Coronary artery (tissue), 2 donors: ENCODE data around the gene LRP8.

Experiments used
- DNase-seq: peaks from one replicate; pipeline ENCODE4 v3.0.0-alpha.2; 2017; ENCODE audit warnings: low spot score
- H3K27ac ChIP-seq, 2 donors: fragments of 200-600 bp; sonication (generic); one replicate each; pipeline ENCODE4 v1.5.1; 2016 to 2019
- H3K4me3 ChIP-seq: fragments of 200-600 bp; sonication (generic); 2 replicates; pipeline ENCODE4 v1.5.1; 2016; ENCODE audit warnings: mild to moderate bottlenecking, moderate library complexity
- TF ChIP-seq, protein P1 (sequence below): fragments of 200-600 bp; sonication (generic); IDR thresholded peaks from one replicate; pipeline ENCODE4 v1.5.1; 2019; ENCODE audit warnings: antibody characterized with exemption

The LRP8 gene

DNA sequence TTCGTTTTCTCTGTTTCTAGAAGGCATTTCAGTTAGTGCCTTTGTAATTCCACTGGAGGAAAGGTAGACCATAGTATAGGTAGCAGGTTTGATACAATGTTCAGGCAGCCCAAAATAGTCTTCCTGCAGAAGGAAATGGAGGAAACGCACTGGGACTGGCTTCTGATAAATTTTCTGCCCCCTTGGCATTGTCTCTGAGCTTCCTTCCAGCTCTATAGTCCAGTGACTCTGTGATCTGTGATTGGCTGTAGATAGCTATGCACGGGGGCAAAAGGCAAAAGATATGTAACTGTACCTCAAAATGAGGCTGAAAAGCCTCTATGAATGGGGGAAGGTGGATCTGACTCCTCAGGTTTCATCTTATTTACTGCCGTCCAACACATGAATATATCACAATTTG, 83.7 kb downstream of the LRP8 start:
- Histone ChIP-seq H3K4me3 (no peak overlapping the region), H3K27ac (no peak overlapping the region)
- DNase-seq, result no peak
- TF ChIP-seq, protein P1, sequence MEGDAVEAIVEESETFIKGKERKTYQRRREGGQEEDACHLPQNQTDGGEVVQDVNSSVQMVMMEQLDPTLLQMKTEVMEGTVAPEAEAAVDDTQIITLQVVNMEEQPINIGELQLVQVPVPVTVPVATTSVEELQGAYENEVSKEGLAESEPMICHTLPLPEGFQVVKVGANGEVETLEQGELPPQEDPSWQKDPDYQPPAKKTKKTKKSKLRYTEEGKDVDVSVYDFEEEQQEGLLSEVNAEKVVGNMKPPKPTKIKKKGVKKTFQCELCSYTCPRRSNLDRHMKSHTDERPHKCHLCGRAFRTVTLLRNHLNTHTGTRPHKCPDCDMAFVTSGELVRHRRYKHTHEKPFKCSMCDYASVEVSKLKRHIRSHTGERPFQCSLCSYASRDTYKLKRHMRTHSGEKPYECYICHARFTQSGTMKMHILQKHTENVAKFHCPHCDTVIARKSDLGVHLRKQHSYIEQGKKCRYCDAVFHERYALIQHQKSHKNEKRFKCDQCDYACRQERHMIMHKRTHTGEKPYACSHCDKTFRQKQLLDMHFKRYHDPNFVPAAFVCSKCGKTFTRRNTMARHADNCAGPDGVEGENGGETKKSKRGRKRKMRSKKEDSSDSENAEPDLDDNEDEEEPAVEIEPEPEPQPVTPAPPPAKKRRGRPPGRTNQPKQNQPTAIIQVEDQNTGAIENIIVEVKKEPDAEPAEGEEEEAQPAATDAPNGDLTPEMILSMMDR, result no peak

DNA sequence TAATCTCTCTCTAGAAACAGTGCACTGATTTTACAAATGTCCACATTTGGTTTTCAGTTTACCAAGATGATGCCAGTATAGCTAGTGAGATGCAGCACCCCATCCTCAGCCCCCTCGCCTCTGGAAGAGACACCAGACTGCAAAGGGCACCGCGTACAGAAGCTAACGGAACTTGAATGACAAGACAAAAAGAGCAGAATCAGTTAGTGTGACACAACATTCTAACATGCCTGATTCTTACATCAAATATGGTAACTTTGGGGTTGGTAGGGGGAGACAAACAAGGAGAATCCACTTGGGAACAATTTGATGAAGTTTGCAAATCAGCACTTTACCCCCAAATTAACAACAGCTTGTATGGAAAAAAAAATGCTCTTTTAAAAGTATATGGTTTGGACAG, 85.5 kb downstream of the LRP8 start:
- DNase-seq, result no peak
- TF ChIP-seq, protein P1, result no peak
- Histone ChIP-seq H3K4me3 (no peak overlapping the region), H3K27ac (no peak overlapping the region)

DNA sequence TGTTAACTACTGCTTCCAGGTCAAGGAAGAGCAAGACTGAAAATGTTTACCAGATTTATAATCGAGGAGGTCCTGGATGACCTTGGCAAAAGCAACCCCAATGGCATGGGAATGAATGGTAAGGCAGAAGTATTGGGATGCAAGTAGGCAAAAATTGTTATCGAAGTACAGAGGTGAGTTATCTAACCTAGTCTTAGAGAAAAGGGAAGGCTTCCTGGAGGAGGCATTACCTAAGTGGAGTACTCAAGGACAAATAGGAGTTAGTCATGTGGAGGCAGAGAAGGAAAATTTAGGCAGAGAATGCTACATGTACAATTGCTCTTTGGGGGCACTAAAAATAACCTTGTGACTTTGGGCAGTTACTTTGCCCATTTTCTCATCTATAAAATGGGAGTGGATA, 86.0 kb downstream of the LRP8 start:
- TF ChIP-seq, protein P1, result no peak
- H3K4me3 ChIP-seq, result no peak overlapping the region
- H3K27ac ChIP-seq, result no peak overlapping the region
- no peak for DNase-seq

DNA sequence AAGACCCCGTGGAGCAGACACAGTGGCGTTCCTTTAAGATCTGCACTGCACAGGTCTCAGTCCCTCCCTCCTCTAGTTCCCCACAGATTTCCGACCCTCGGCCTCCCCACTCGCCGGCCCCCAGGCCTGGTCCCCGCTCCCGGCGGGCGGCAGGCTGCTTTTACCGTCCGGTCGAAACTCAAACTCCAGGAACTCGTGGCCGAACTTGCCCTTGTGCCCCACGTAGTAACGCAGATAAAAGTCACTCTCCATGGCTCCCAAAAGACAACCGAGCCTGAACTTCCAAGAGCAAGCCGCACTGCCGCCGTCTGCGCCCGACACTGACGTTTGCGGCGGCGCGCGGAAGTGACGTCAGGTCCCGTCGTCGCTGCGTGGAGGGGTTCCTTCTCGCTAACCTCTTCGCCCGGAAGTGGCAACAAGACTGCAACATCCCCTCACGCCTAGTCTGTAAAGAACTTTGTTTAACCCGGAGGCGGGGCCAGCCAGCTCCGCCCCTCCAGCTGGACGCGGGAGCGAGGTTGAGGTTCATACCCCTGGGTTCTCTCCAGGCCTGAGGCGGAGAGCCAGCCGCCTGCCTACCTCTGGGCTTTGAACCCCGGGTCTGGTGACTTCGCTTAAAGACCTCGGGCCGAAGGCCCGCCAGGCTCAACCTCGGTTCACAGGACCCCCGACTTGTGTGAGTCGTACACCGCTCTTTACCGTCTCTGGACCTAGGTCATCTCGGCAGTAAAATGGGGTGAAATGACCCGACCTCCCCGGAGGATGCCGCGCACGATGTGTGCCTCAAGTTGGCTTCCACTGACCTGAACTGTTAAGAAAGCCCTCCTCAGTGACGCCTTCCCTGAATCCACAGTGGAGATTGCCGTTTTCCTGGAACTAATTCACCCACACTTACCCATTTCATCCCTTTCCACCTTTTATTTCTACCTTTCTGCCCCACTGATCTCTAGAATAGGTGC, 89.4 kb downstream of the LRP8 start, which contains the start of gene MAGOH:
Gene MAGOH, minus strand, starts transcription at position 322 of the 959 bp plus-strand sequence. Its CDS starts 70 bp downstream, at position 252.
- peak; percentile 96 for DNase-seq
- H3K27ac ChIP-seq, result peak within 1 kb of the TSS; percentile 61 to 85
- peak within 1 kb of the TSS; percentile 98 for H3K4me3 ChIP-seq
- TF ChIP-seq, protein P1, result no peak

DNA sequence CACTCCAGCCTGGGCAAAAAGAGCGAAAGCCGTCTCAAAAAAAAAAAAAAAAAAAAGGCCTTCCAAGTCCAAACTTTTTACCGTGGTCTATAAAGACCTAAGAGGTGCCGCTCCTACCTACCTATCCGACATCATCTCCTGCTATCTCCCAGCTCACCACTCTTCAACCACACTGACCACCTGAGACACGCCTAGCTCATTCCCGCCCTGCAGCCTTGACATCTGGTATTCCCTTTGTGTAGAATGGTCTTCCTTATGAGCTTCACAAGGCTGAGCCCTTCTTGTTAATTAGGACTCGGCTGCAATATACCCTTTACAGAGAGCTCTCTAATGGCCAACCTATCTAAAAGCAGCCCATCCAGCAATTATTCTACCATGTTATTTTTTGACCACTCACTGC, 90.2 kb downstream of the LRP8 start:
- Histone ChIP-seq H3K4me3 (peak overlapping the region; percentile 98), H3K27ac (peak overlapping the region in 1 of 2 donors; percentile 61)
- no peak for DNase-seq
- TF ChIP-seq, protein P1, result no peak

DNA sequence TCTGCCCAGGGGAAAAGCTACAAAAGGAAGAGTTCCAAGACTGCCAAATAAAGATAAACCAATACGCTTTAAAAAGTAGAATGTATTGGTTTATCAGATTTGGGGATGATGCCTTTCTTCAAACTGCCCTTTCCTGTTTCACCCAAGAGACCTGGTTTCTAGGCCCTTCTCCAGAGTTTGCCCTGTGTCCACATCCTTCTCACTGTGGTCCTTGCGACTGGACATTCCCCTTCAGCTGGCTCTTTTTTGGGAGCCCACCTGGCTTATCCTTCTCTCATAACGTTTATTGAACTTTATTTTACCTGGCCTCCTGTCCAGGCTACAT, 106.9 kb downstream of the LRP8 start:
- Histone ChIP-seq H3K27ac (peak overlapping the region; percentile 98 to 99), H3K4me3 (peak overlapping the region; percentile 91)
- DNase-seq, result no peak
- TF ChIP-seq, protein P1, result no peak
